Heart left ventricle (tissue), 16 donors: ENCODE data around the gene IGFBP3. TPM values are rescaled to one million over a fixed set of nuclear protein-coding genes. Genes with fewer than 3 reads are reported as not detected.

ENCODE experiments used
- ATAC-seq, 4 donors: fragments of 200-7000 bp; cut with Tn5 transposase; one replicate each; pipeline ENCODE4 v1.9.1; 2020 to 2022; ENCODE audit warnings: moderate library complexity in 4 of 4, mild to moderate bottlenecking in 3 of 4, moderate number of reproducible peaks in 1 of 4
- DNase-seq, 5 donors: peaks; one replicate each; pipeline ENCODE4 v3.0.0-alpha.2; 2020
- H3K27ac ChIP-seq, 12 donors: fragments of 200-600 bp; sonication (generic) in 4 of 12; one replicate each; pipeline versions ENCODE4 v1.5.0 to v1.8.0; 2016 to 2022; ENCODE audit warnings: mild to moderate bottlenecking in 2 of 12
- H3K27me3 ChIP-seq, 9 donors: fragments of 200-600 bp; sonication (generic) in 2 of 9; one replicate each; pipeline versions ENCODE4 v1.5.1 to v1.8.0; 2016 to 2022; ENCODE audit warnings: mild to moderate bottlenecking in 3 of 9
- H3K36me3 ChIP-seq, 9 donors: fragments of 200-600 bp; sonication (generic) in 2 of 9; one replicate each; pipeline versions ENCODE4 v1.5.0 to v1.8.0; 2018 to 2022; ENCODE audit warnings: mild to moderate bottlenecking in 2 of 9
- H3K4me1 ChIP-seq, 12 donors: fragments of 200-600 bp; sonication (generic) in 4 of 12; one replicate each; pipeline versions ENCODE4 v1.5.0 to v1.8.0; 2016 to 2022; ENCODE audit warnings: mild to moderate bottlenecking in 3 of 12
- H3K4me3 ChIP-seq, 12 donors: fragments of 200-600 bp; sonication (generic) in 4 of 12; one replicate each; pipeline versions ENCODE4 v1.5.0 to v1.8.0; 2017 to 2022; ENCODE audit warnings: mild to moderate bottlenecking in 9 of 12, moderate library complexity in 4 of 12
- H3K9me3 ChIP-seq, 12 donors: fragments of 200-600 bp; sonication (generic) in 4 of 12; one replicate each; pipeline versions ENCODE4 v1.5.0 to v1.8.0; 2016 to 2022; ENCODE audit warnings: mild to moderate bottlenecking in 1 of 12
- POLR2A ChIP-seq, 2 donors: fragments of 450-650 bp; IDR thresholded peaks; one replicate each; pipeline ENCODE4 v1.6.1; 2017; ENCODE audit warnings: antibody characterized with exemption in 2 of 2, mild to moderate bottlenecking in 2 of 2, moderate library complexity in 2 of 2
- WGBS, 4 donors: extraction: QIAGEN DNeasy Blood & Tissue Kit in 2 of 4; methylation state at CpG; one replicate each; pipeline versions ENCODE4 v1.1.5 to v1.1.7; 2013 to 2018; 5-methylcytosine and 5-hydroxymethylcytosine counted together
- intact Hi-C, 10 donors: fragments of 100-400 bp; cut with DNase I; formaldehyde crosslinking; loops; one replicate each; pipeline versions ENCODE4 v1.11.1 to v1.14.2; 2022
- polyA plus RNA-seq, 2 donors: library from polyadenylated mRNA; stranded (reverse); fragments of 200-250 nt; gene quantifications; one replicate each; pipeline ENCODE4 v1.2.3, GENCODE V29; 2013
- total RNA-seq, 9 donors: library from RNA; depleted of rRNA in 2 of 9; stranded (reverse); fragments of >200 nt in 2 of 9; fragmentation: NEBNext Ultra II Directional in 3 of 9; extraction: Animal tissue kit (Norgen Biotek cat#: 25700) in 3 of 9; gene quantifications; one replicate each; pipeline versions ENCODE4 v1.1.0 to v1.2.4, GENCODE V29; 2016 to 2023
- TF ChIP-seq, protein P1 (sequence below), 12 donors: fragments of 200-600 bp; sonication (generic) in 4 of 12; IDR thresholded peaks; one replicate each; pipeline versions ENCODE4 v1.5.0 to v1.8.0; 2018 to 2022; ENCODE audit warnings: antibody characterized with exemption in 12 of 12, mild to moderate bottlenecking in 5 of 12
- donor health status: ischemic (EF 13 %, LVEDD 7.1; RV severe dilation, severe dysfunction).
- donor health status: healthy with polysubstance abuse.
- donor health status: DM: no; HTN: yes; CAD: no.
- donor health status: DM: no; HTN: no; CAD: no.
- donor health status: ischemic (EF 25% LVEDD 6.9; RV normal size, moderate dysfunction).
- donor health status: ischemic (EF 25% LVEDD 5.7; RV mildly dilated, moderate dysfunction).
- donor health status: healthy.
- donor health status: DM: yes; HTN: yes; CAD: no.
- donor health status: ischemic (EF 35%, LVEDD 5.7; RV mildly dilated, moderate dysfunction).
- donor health status: nonischemic (EF 11% LVEDD 7.7; RV severe dilation, severe dysfunction).
- donor health status: DM: yes; HTN: yes; CAD: no.
- donor health status: PGD.
- donor health status: ischemic (EF 29% LVEDD 5.4; RV normal size, mild dysfunction).
- donor health status: nonischemic (EF 23%, LVEDD 6.1; RV moderate dilation, normal function).

Gene IGFBP3
- total and polyA plus RNA-seq, 11 donors: 18.1 to 165 (median 66.3) TPM

DNA sequence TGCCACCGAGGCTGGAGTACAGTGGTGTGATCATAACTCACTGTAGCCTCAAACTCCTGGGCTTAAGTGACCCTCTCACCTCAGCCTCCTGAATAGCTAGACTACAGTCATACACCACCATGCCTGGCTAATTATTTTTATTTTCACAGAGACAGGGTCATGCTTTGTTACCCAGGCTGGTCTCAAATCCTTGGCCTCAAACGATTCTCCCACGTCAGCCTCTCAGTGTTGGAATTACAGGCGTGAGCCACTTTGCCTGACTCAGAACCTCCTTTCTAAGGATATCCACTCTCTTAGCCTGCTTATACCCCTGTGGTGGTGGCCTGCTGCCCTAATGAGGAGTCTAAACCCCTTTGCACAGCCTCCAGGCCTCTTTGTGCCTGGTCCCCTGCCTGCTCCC is 36.9 kb downstream of the IGFBP3 start:
- DNase-seq: no peak
- Histone ChIP-seq H3K9me3 (peaks cover 0 to 6% (median 0%) of the 10 kb centered on the region in 12 donors), H3K4me3 (no peak overlapping the region), H3K27me3 (peaks cover 8 to 47% (median 22%) of the 10 kb centered on the region in 9 donors), H3K4me1 (peaks cover 0 to 11% (median 5%) of the 10 kb centered on the region in 12 donors), H3K27ac (no peak overlapping the region), H3K36me3 (no peaks in the 10 kb centered on the region)
- ATAC-seq: no peak
- no peak for TF ChIP-seq POLR2A (IDR thresholded peaks at IDR 0.05)
- TF ChIP-seq, protein P1, sequence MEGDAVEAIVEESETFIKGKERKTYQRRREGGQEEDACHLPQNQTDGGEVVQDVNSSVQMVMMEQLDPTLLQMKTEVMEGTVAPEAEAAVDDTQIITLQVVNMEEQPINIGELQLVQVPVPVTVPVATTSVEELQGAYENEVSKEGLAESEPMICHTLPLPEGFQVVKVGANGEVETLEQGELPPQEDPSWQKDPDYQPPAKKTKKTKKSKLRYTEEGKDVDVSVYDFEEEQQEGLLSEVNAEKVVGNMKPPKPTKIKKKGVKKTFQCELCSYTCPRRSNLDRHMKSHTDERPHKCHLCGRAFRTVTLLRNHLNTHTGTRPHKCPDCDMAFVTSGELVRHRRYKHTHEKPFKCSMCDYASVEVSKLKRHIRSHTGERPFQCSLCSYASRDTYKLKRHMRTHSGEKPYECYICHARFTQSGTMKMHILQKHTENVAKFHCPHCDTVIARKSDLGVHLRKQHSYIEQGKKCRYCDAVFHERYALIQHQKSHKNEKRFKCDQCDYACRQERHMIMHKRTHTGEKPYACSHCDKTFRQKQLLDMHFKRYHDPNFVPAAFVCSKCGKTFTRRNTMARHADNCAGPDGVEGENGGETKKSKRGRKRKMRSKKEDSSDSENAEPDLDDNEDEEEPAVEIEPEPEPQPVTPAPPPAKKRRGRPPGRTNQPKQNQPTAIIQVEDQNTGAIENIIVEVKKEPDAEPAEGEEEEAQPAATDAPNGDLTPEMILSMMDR (IDR thresholded peaks at IDR 0.05): no peak
- intact Hi-C loops: no loop called here
- WGBS, 4 donors: 79 to 89% (median 85%) methylated on average over 4 of the region's 4 CpGs

DNA sequence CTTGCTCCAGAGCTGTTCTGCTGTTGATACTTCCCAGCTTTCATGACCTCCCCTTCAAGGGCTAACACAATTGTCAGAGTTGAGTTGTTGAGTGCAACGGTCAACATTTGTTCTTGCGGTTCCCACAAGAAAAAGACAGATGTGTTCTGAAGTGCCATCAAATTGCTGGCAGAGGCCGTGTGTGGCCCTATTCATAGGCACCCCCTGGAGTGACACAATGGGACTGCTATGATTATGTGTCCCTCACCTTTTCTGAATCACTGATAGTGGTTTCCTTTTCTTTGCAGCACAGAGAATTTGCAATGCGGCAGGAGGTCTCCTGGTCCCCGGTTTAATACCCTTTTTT is 38.6 kb downstream of the IGFBP3 start:
- DNase-seq: no peak
- Histone ChIP-seq H3K27me3 (peaks cover 3 to 30% (median 9%) of the 10 kb centered on the region in 9 donors), H3K9me3 (peaks cover 0 to 19% (median 5%) of the 10 kb centered on the region in 12 donors), H3K4me3 (no peak overlapping the region), H3K4me1 (no peaks in the 10 kb centered on the region), H3K36me3 (no peaks in the 10 kb centered on the region), H3K27ac (no peak overlapping the region)
- no peak for TF ChIP-seq POLR2A (IDR thresholded peaks at IDR 0.05)
- TF ChIP-seq, protein P1 (IDR thresholded peaks at IDR 0.05): no peak
- WGBS, 4 donors: 73 to 86% (median 80%) methylated on average over 5 of the region's 5 CpGs
- intact Hi-C loops: no loop called here
- ATAC-seq: no peak

GRCh38 chr7:45881759-45882464 is 39.2 kb downstream of the IGFBP3 start:
- no peaks in the 10 kb centered on the region for H3K36me3 ChIP-seq
- no peak overlapping the region for H3K27ac ChIP-seq
- 60 to 73% (median 68%) methylated on average over 12 of the region's 12 CpGs for WGBS, 4 donors
- H3K27me3 ChIP-seq: peaks cover 0 to 25% (median 6%) of the 10 kb centered on the region in 9 donors
- no peak overlapping the region for H3K4me3 ChIP-seq
- TF ChIP-seq POLR2A (IDR thresholded peaks at IDR 0.05): no peak
- TF ChIP-seq, protein P1 (IDR thresholded peaks at IDR 0.05): no peak
- no peaks in the 10 kb centered on the region for H3K4me1 ChIP-seq
- intact Hi-C loops: no loop called here
- H3K9me3 ChIP-seq: peaks cover 0 to 21% (median 5%) of the 10 kb centered on the region in 12 donors
- DNase-seq: no peak
- peak in 1 of 4 donors; percentile 29 for ATAC-seq

- Histone ChIP-seq H3K4me3 (no peak overlapping the region), H3K36me3 (no peaks in the 10 kb centered on the region), H3K9me3 (peaks cover 0 to 21% (median 5%) of the 10 kb centered on the region in 12 donors), H3K4me1 (no peaks in the 10 kb centered on the region), H3K27ac (no peak overlapping the region), H3K27me3 (peaks cover 0 to 19% (median 1%) of the 10 kb centered on the region in 9 donors)
- ATAC-seq: no peak
- intact Hi-C loops: no loop called here
- WGBS, 4 donors: 86 to 95% (median 90%) methylated on average over 9 of the region's 9 CpGs
- no peak for DNase-seq
- TF ChIP-seq, protein P1 (IDR thresholded peaks at IDR 0.05): no peak
- no peak for TF ChIP-seq POLR2A (IDR thresholded peaks at IDR 0.05)
Measured at GRCh38 chr7:45881280-45881758, 39.8 kb downstream of the IGFBP3 start.
